Measurements from ENCODE around the gene RUNX2. TPM values are rescaled to one million over a fixed set of nuclear protein-coding genes. Genes with fewer than 3 reads are reported as not detected.

RUNX2 gene
- total RNA-seq, 1 experiment from 2014 or later: 3.8 TPM

- ChIA-PET CTCF (no interaction called here), POLR2A (ENCODE audit: unreplicated experiment) (no interaction called here)
- Histone ChIP-seq H3K9me3 (ENCODE audit: low read length) (no peaks in the 10 kb centered on the region), H3K36me3 (ENCODE audit: low read depth, low read length) (no peaks in the 10 kb centered on the region), H3K4me1 (ENCODE audit: insufficient read depth, low read length) (peaks cover 12% of the 10 kb centered on the region), H3K27ac (ENCODE audit: low read length) (no peak overlapping the region), H3F3A (ENCODE audit: low read length, unreplicated experiment) (no peaks in the 10 kb centered on the region), H3K27me3 (ENCODE audit: low read length) (no peaks in the 10 kb centered on the region), H3K79me2 (ENCODE audit: low read length) (no peaks in the 10 kb centered on the region), H3K4me3 (ENCODE audit: low read length) (no peak overlapping the region), H2AFZ (ENCODE audit: low read length) (no peak overlapping the region), H3K4me2 (ENCODE audit: low read length) (no peak overlapping the region), H4K20me1 (ENCODE audit: low read length) (no peaks in the 10 kb centered on the region), H3K9ac (ENCODE audit: low read length) (no peak overlapping the region), H3K9me2 (replicated peaks; ENCODE audit: low read length) (no peaks in the 10 kb centered on the region)
- DNase-seq (no peak), ATAC-seq (no peak)
- intact Hi-C loops (cut with micrococcal nuclease): no loop called here
- no TSS peak for BruUV-seq (replicated peaks)
- TF ChIP-seq EZH2 (IDR thresholded peaks at IDR 0.05; ENCODE audit: low read length, unreplicated experiment) (no peak), EZH2phosphoT487 (IDR thresholded peaks at IDR 0.05; ENCODE audit: borderline replicate concordance, low read length) (no peak)
- TF ChIP-seq, protein P1, sequence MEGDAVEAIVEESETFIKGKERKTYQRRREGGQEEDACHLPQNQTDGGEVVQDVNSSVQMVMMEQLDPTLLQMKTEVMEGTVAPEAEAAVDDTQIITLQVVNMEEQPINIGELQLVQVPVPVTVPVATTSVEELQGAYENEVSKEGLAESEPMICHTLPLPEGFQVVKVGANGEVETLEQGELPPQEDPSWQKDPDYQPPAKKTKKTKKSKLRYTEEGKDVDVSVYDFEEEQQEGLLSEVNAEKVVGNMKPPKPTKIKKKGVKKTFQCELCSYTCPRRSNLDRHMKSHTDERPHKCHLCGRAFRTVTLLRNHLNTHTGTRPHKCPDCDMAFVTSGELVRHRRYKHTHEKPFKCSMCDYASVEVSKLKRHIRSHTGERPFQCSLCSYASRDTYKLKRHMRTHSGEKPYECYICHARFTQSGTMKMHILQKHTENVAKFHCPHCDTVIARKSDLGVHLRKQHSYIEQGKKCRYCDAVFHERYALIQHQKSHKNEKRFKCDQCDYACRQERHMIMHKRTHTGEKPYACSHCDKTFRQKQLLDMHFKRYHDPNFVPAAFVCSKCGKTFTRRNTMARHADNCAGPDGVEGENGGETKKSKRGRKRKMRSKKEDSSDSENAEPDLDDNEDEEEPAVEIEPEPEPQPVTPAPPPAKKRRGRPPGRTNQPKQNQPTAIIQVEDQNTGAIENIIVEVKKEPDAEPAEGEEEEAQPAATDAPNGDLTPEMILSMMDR (conservative IDR thresholded peaks at IDR 0.05; ENCODE audit: low read depth, low read length): no peak
Measured at GRCh38 chr6:45571159-45571558, 243.0 kb downstream of the RUNX2 start.

- Histone ChIP-seq H3K4me1 (ENCODE audit: insufficient read depth, low read length) (no peaks in the 10 kb centered on the region), H3F3A (ENCODE audit: low read length, unreplicated experiment) (no peaks in the 10 kb centered on the region), H3K9me2 (replicated peaks; ENCODE audit: low read length) (no peaks in the 10 kb centered on the region), H3K4me3 (ENCODE audit: low read length) (no peak overlapping the region), H2AFZ (ENCODE audit: low read length) (no peak overlapping the region), H3K79me2 (ENCODE audit: low read length) (no peaks in the 10 kb centered on the region), H3K4me2 (ENCODE audit: low read length) (no peak overlapping the region), H3K9me3 (ENCODE audit: low read length) (no peaks in the 10 kb centered on the region), H3K27ac (ENCODE audit: low read length) (no peak overlapping the region), H3K27me3 (ENCODE audit: low read length) (no peaks in the 10 kb centered on the region), H4K20me1 (ENCODE audit: low read length) (no peaks in the 10 kb centered on the region), H3K36me3 (ENCODE audit: low read depth, low read length) (no peaks in the 10 kb centered on the region), H3K9ac (ENCODE audit: low read length) (no peak overlapping the region)
- TF ChIP-seq EZH2phosphoT487 (IDR thresholded peaks at IDR 0.05; ENCODE audit: borderline replicate concordance, low read length) (no peak), EZH2 (IDR thresholded peaks at IDR 0.05; ENCODE audit: low read length, unreplicated experiment) (no peak)
- TF ChIP-seq, protein P1 (conservative IDR thresholded peaks at IDR 0.05; ENCODE audit: low read depth, low read length): no peak
- ChIA-PET CTCF (no interaction called here), POLR2A (ENCODE audit: unreplicated experiment) (no interaction called here)
- intact Hi-C loops (cut with micrococcal nuclease): no loop called here
- no peak for ATAC-seq
- DNase-seq: no peak
- no TSS peak for BruUV-seq (replicated peaks)
Measured at GRCh38 chr6:45572833-45573232, 244.7 kb downstream of the RUNX2 start.

- POLR2A ChIA-PET (ENCODE audit: unreplicated experiment): no interaction called here
- Histone ChIP-seq H2AFZ (ENCODE audit: low read length) (no peak overlapping the region), H3K4me3 (ENCODE audit: low read length) (no peak overlapping the region), H3K9me2 (replicated peaks; ENCODE audit: low read length) (no peaks in the 10 kb centered on the region), H3K27ac (ENCODE audit: low read length) (no peak overlapping the region), H3K27me3 (ENCODE audit: low read length) (no peaks in the 10 kb centered on the region), H3K79me2 (ENCODE audit: low read length) (no peaks in the 10 kb centered on the region), H3K4me2 (ENCODE audit: low read length) (no peak overlapping the region), H3K9me3 (ENCODE audit: low read length) (no peaks in the 10 kb centered on the region), H3K4me1 (ENCODE audit: insufficient read depth, low read length) (no peaks in the 10 kb centered on the region), H3K9ac (ENCODE audit: low read length) (no peak overlapping the region), H4K20me1 (ENCODE audit: low read length) (no peaks in the 10 kb centered on the region), H3F3A (ENCODE audit: low read length, unreplicated experiment) (no peaks in the 10 kb centered on the region), H3K36me3 (ENCODE audit: low read depth, low read length) (no peaks in the 10 kb centered on the region)
- CTCF ChIA-PET: interaction anchor here (1.0 kb wide), 1 partner anchor 141 kb away, joined by 3 read pairs; no protein-coding TSS in a partner anchor
- intact Hi-C loops (cut with micrococcal nuclease): no loop called here
- no peak for DNase-seq
- no peak for ATAC-seq
- TF ChIP-seq EZH2phosphoT487 (IDR thresholded peaks at IDR 0.05; ENCODE audit: borderline replicate concordance, low read length) (no peak), EZH2 (IDR thresholded peaks at IDR 0.05; ENCODE audit: low read length, unreplicated experiment) (no peak)
- TF ChIP-seq, protein P1 (conservative IDR thresholded peaks at IDR 0.05; ENCODE audit: low read depth, low read length): no peak
- no TSS peak for BruUV-seq (replicated peaks)
Measured at GRCh38 chr6:45574014-45574461, 245.9 kb downstream of the RUNX2 start.

All from PC-3 (cell line).